ENCODE results near the gene MDH2. TPM values are rescaled to one million over a fixed set of nuclear protein-coding genes. Genes with fewer than 3 reads are reported as not detected.

MDH2 gene
- total and polyA plus RNA-seq, 8 donors = 41.1 to 227 (median 85.3) TPM

DNA sequence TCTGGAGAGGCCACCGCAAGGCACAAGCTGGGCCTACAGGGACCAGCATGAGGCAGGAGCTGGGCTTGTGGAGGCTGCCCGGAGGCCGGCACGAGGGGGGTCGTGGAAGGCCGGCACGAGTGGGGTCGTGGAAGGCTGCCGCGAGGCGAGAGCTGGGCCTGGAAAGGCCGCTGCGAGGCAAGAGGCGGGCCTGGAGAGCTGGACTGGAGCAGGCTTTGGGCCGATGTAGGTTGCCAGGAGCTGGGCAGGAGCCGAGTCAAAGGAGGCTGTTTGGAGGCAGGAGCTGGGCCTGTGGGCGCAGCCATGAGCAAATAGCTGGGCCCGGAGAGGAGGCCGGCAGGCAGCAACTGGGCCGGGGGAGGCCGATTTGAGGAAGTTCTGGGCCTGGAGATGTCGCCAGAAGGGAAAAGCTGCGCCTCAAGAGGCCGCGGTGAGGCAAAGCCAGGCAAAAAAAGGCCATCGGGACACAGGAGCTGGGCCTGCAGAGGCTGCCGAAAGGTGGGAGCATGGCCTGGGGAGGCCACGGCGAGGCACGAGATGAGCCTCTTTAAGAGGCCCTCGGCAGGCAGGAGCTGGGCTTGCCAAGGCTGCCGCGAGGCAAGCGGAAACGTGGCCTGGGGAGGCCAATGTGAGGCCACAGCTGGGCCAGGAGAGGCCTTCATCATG lies 26.5 kb downstream of the MDH2 start:
- peaks cover 0 to 9% (median 4%) of the 10 kb centered on the region in 4 donors for H3K9me3 ChIP-seq
- H3K4me3 ChIP-seq = no peak overlapping the region
- no peak for TF ChIP-seq POLR2A (IDR thresholded peaks at IDR 0.05)
- TF ChIP-seq EP300 (IDR thresholded peaks at IDR 0.05) = no peak
- no peak for TF ChIP-seq POLR2AphosphoS5 (IDR thresholded peaks at IDR 0.05)
- TF ChIP-seq, protein P1, sequence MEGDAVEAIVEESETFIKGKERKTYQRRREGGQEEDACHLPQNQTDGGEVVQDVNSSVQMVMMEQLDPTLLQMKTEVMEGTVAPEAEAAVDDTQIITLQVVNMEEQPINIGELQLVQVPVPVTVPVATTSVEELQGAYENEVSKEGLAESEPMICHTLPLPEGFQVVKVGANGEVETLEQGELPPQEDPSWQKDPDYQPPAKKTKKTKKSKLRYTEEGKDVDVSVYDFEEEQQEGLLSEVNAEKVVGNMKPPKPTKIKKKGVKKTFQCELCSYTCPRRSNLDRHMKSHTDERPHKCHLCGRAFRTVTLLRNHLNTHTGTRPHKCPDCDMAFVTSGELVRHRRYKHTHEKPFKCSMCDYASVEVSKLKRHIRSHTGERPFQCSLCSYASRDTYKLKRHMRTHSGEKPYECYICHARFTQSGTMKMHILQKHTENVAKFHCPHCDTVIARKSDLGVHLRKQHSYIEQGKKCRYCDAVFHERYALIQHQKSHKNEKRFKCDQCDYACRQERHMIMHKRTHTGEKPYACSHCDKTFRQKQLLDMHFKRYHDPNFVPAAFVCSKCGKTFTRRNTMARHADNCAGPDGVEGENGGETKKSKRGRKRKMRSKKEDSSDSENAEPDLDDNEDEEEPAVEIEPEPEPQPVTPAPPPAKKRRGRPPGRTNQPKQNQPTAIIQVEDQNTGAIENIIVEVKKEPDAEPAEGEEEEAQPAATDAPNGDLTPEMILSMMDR (IDR thresholded peaks at IDR 0.05) = no peak
- peaks cover 0 to 16% (median 2%) of the 10 kb centered on the region in 4 donors for H3K4me1 ChIP-seq
- WGBS, 5 donors = 96 to 98% (median 97%) methylated on average over 35 of the region's 35 CpGs
- intact Hi-C loops (cut with DNase I; ENCODE audit: low total_unique reads) = no loop called here
- H3K27ac ChIP-seq = no peak overlapping the region
- H3K27me3 ChIP-seq = no peaks in the 10 kb centered on the region
- H3K36me3 ChIP-seq = no peaks in the 10 kb centered on the region
- no peak for DNase-seq

DNA sequence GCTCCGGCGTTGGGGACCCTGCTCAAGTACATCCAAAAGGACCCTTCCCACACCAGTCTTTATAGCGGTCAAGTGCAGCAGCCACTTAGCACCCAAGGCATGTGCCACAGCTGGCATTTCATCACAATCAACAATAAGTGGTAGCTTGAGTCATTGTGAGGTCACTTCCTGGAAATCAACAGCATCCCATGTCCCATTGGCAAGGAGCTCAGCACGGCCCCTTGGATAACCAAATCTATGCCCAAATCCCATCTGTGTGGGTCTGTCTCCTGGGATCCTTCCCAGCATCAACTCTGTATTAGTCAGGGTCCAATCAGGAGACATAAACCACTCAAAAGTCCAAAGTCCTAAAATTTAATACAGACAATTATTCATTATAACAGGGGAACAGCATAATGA lies 27.1 kb downstream of the MDH2 start:
- WGBS, 5 donors = 94 to 98% (median 95%) methylated on average over 4 of the region's 4 CpGs
- Histone ChIP-seq H3K36me3 (no peaks in the 10 kb centered on the region), H3K4me3 (no peak overlapping the region), H3K27ac (no peak overlapping the region), H3K9me3 (peaks cover 0 to 9% (median 4%) of the 10 kb centered on the region in 4 donors), H3K4me1 (peaks cover 0 to 11% (median 0%) of the 10 kb centered on the region in 4 donors), H3K27me3 (no peaks in the 10 kb centered on the region)
- no peak for DNase-seq
- intact Hi-C loops (cut with DNase I; ENCODE audit: low total_unique reads) = no loop called here
- no peak for TF ChIP-seq EP300 (IDR thresholded peaks at IDR 0.05)
- TF ChIP-seq POLR2AphosphoS5 (IDR thresholded peaks at IDR 0.05) = no peak
- TF ChIP-seq, protein P1 (IDR thresholded peaks at IDR 0.05) = no peak
- no peak for TF ChIP-seq POLR2A (IDR thresholded peaks at IDR 0.05)

DNA sequence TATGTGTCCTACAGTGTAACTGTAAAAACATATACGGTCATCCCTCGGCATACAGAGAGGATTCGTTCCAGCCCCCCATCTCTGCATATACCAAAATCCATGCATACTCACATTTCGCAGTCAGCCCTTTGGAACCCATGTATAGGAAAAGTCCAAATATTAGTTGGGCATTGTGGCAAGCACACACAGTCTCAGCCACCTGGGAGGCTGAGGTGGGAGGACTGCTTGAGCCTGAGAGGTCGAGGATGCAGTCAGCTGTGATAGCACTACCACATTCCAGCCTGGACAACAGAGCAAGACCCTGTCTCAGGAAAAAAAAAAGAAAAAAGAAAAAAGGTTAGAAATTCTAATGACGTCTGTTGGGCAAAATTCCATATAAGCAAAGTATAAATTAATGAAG lies 29.1 kb downstream of the MDH2 start:
- TF ChIP-seq EP300 (IDR thresholded peaks at IDR 0.05) (no peak), POLR2A (IDR thresholded peaks at IDR 0.05) (no peak), POLR2AphosphoS5 (IDR thresholded peaks at IDR 0.05) (no peak)
- TF ChIP-seq, protein P1 (IDR thresholded peaks at IDR 0.05) = no peak
- Histone ChIP-seq H3K27me3 (no peaks in the 10 kb centered on the region), H3K36me3 (no peaks in the 10 kb centered on the region), H3K27ac (no peak overlapping the region), H3K9me3 (peaks cover 0 to 9% (median 4%) of the 10 kb centered on the region in 4 donors), H3K4me1 (no peaks in the 10 kb centered on the region), H3K4me3 (no peak overlapping the region)
- 87 to 92% (median 89%) methylated on average over 6 of the region's 6 CpGs for WGBS, 5 donors
- no peak for DNase-seq
- intact Hi-C loops (cut with DNase I; ENCODE audit: low total_unique reads) = no loop called here

DNA sequence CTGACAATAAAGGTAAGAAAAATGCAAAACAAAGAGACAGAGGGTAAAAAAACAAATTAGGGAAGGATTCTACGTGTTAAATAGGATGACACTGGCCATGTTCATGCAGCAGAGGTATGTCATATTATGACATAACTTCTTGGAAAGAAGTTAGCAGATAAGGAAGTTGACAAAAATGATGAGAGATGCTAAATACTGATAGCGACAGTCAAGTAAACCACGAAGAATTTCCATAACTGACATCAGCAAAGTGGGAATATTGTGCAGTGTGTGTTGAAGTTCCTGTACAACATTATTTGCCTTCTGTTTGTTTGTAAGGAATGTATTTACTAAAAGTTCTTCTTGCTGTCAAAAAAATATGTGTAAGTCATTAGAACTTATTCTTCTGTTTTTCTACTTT lies 29.5 kb downstream of the MDH2 start:
- DNase-seq = no peak
- H3K36me3 ChIP-seq = no peaks in the 10 kb centered on the region
- H3K4me1 ChIP-seq = no peaks in the 10 kb centered on the region
- H3K27me3 ChIP-seq = no peaks in the 10 kb centered on the region
- H3K27ac ChIP-seq = no peak overlapping the region
- no peak overlapping the region for H3K4me3 ChIP-seq
- 58 to 66% (median 65%) methylated on average over 3 of the region's 3 CpGs for WGBS, 5 donors
- peaks cover 0 to 9% (median 4%) of the 10 kb centered on the region in 4 donors for H3K9me3 ChIP-seq
- TF ChIP-seq POLR2A (IDR thresholded peaks at IDR 0.05) (no peak), POLR2AphosphoS5 (IDR thresholded peaks at IDR 0.05) (no peak), EP300 (IDR thresholded peaks at IDR 0.05) (no peak)
- TF ChIP-seq, protein P1 (IDR thresholded peaks at IDR 0.05) = no peak
- intact Hi-C loops (cut with DNase I; ENCODE audit: low total_unique reads) = no loop called here

Measured in stomach (tissue), 9 donors.